ENCODE results near the gene PADI2. TPM values are rescaled to one million over a fixed set of nuclear protein-coding genes. Genes with fewer than 3 reads are reported as not detected.

PADI2 gene
- total and polyA plus RNA-seq, 4 donors: 0.25 to 2.4 (median 0.96) TPM

DNA sequence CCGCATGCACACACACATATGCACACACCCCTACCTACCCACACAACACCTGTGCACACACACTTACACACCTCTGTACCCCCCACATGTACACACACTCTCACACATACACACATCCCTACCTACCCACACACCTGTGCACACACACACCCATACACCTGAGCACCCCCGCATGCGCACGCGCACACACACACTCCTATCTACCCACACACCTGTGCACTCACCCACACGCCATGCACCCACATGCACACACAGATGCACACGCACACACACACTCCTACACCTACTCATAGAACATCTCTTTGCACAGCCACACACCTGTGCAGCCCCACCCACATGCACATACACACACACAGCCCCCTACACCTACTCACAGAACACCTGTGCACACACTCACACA is 15.5 kb upstream of the PADI2 start:
- no peak for DNase-seq (ENCODE audit: low spot score)
- Histone ChIP-seq H3K4me1 (ENCODE audit: control insufficient read depth in 4 of 4, insufficient read depth in 4 of 4, low read length in 3 of 4) (no peaks in the 10 kb centered on the region), H3K27me3 (ENCODE audit: control insufficient read depth in 4 of 4, insufficient read depth in 4 of 4, low read length in 3 of 4) (peaks cover 0 to 4% (median 0%) of the 10 kb centered on the region in 4 donors), H3K4me3 (ENCODE audit: low read depth in 1 of 3, low read length in 3 of 3) (no peak overlapping the region), H3K9ac (ENCODE audit: low read depth in 1 of 2, low read length in 2 of 2) (no peak overlapping the region), H3K36me3 (ENCODE audit: control insufficient read depth in 4 of 4, insufficient read depth in 3 of 4, low read depth in 1 of 4, low read length in 3 of 4) (no peaks in the 10 kb centered on the region), H3K9me3 (ENCODE audit: control insufficient read depth in 4 of 4, low read length in 3 of 4) (no peaks in the 10 kb centered on the region), H3K27ac (ENCODE audit: low read depth in 1 of 2, low read length in 2 of 2) (no peak overlapping the region)
- no peak for TF ChIP-seq GABPA (IDR thresholded peaks at IDR 0.05 in 1 of 2, conservative IDR thresholded peaks at IDR 0.05 in 1 of 2)
- no peak for TF ChIP-seq TAF1 (conservative IDR thresholded peaks at IDR 0.05)
- TF ChIP-seq FOXA1 (IDR thresholded peaks at IDR 0.05): no peak
- no peak for TF ChIP-seq HNF4G (IDR thresholded peaks at IDR 0.05)
- TF ChIP-seq, protein P1, sequence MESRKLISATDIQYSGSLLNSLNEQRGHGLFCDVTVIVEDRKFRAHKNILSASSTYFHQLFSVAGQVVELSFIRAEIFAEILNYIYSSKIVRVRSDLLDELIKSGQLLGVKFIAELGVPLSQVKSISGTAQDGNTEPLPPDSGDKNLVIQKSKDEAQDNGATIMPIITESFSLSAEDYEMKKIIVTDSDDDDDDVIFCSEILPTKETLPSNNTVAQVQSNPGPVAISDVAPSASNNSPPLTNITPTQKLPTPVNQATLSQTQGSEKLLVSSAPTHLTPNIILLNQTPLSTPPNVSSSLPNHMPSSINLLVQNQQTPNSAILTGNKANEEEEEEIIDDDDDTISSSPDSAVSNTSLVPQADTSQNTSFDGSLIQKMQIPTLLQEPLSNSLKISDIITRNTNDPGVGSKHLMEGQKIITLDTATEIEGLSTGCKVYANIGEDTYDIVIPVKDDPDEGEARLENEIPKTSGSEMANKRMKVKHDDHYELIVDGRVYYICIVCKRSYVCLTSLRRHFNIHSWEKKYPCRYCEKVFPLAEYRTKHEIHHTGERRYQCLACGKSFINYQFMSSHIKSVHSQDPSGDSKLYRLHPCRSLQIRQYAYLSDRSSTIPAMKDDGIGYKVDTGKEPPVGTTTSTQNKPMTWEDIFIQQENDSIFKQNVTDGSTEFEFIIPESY (IDR thresholded peaks at IDR 0.05): no peak
- TF ChIP-seq, protein P2, sequence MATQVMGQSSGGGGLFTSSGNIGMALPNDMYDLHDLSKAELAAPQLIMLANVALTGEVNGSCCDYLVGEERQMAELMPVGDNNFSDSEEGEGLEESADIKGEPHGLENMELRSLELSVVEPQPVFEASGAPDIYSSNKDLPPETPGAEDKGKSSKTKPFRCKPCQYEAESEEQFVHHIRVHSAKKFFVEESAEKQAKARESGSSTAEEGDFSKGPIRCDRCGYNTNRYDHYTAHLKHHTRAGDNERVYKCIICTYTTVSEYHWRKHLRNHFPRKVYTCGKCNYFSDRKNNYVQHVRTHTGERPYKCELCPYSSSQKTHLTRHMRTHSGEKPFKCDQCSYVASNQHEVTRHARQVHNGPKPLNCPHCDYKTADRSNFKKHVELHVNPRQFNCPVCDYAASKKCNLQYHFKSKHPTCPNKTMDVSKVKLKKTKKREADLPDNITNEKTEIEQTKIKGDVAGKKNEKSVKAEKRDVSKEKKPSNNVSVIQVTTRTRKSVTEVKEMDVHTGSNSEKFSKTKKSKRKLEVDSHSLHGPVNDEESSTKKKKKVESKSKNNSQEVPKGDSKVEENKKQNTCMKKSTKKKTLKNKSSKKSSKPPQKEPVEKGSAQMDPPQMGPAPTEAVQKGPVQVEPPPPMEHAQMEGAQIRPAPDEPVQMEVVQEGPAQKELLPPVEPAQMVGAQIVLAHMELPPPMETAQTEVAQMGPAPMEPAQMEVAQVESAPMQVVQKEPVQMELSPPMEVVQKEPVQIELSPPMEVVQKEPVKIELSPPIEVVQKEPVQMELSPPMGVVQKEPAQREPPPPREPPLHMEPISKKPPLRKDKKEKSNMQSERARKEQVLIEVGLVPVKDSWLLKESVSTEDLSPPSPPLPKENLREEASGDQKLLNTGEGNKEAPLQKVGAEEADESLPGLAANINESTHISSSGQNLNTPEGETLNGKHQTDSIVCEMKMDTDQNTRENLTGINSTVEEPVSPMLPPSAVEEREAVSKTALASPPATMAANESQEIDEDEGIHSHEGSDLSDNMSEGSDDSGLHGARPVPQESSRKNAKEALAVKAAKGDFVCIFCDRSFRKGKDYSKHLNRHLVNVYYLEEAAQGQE (IDR thresholded peaks at IDR 0.05): no peak
- no peak for TF ChIP-seq RAD21 (IDR thresholded peaks at IDR 0.05)
- TF ChIP-seq, protein P3, sequence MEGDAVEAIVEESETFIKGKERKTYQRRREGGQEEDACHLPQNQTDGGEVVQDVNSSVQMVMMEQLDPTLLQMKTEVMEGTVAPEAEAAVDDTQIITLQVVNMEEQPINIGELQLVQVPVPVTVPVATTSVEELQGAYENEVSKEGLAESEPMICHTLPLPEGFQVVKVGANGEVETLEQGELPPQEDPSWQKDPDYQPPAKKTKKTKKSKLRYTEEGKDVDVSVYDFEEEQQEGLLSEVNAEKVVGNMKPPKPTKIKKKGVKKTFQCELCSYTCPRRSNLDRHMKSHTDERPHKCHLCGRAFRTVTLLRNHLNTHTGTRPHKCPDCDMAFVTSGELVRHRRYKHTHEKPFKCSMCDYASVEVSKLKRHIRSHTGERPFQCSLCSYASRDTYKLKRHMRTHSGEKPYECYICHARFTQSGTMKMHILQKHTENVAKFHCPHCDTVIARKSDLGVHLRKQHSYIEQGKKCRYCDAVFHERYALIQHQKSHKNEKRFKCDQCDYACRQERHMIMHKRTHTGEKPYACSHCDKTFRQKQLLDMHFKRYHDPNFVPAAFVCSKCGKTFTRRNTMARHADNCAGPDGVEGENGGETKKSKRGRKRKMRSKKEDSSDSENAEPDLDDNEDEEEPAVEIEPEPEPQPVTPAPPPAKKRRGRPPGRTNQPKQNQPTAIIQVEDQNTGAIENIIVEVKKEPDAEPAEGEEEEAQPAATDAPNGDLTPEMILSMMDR (IDR thresholded peaks at IDR 0.05; ENCODE audit: low read depth, low read length, missing input control): no peak
- TF ChIP-seq NR2F2 (IDR thresholded peaks at IDR 0.05): no peak
- no peak for TF ChIP-seq JUND (IDR thresholded peaks at IDR 0.05)
- no peak for TF ChIP-seq RXRA (IDR thresholded peaks at IDR 0.05)
- no peak for TF ChIP-seq YY1 (IDR thresholded peaks at IDR 0.05)
- no peak for TF ChIP-seq HNF4A (conservative IDR thresholded peaks at IDR 0.05)
- TF ChIP-seq EGR1 (IDR thresholded peaks at IDR 0.05; ENCODE audit: low read depth in 2 of 2): no peak
- TF ChIP-seq, protein P4, sequence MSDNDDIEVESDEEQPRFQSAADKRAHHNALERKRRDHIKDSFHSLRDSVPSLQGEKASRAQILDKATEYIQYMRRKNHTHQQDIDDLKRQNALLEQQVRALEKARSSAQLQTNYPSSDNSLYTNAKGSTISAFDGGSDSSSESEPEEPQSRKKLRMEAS (IDR thresholded peaks at IDR 0.05): no peak
- TF ChIP-seq, protein P5, sequence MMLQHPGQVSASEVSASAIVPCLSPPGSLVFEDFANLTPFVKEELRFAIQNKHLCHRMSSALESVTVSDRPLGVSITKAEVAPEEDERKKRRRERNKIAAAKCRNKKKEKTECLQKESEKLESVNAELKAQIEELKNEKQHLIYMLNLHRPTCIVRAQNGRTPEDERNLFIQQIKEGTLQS (IDR thresholded peaks at IDR 0.05): no peak
- TF ChIP-seq FOXA2 (IDR thresholded peaks at IDR 0.05): no peak
- no peak for TF ChIP-seq SP1 (IDR thresholded peaks at IDR 0.05)
- 93% methylated on average over 7 of the region's 7 CpGs for WGBS

Data from liver (tissue), 9 donors.